Left ventricle myocardium inferior (tissue), 1 donor: ENCODE data around the gene IL1A. TPM values are rescaled to one million over a fixed set of nuclear protein-coding genes. Genes with fewer than 3 reads are reported as not detected.

Experiments
- DNase-seq: peaks from one replicate; pipeline ENCODE4 v3.0.0-alpha.2; 2020
- H3K27ac ChIP-seq: fragments of 200-600 bp; replicated peaks from 2 replicates; pipeline ENCODE4 v1.8.0; 2021
- H3K27me3 ChIP-seq: fragments of 200-600 bp; 2 replicates; pipeline ENCODE4 v1.8.0; 2021; ENCODE audit warnings: low read depth
- H3K36me3 ChIP-seq: fragments of 200-600 bp; 2 replicates; pipeline ENCODE4 v1.8.0; 2021
- H3K4me1 ChIP-seq: fragments of 200-600 bp; 2 replicates; pipeline ENCODE4 v1.8.0; 2021
- H3K4me3 ChIP-seq: fragments of 200-600 bp; 2 replicates; pipeline ENCODE4 v1.8.0; 2021; ENCODE audit warnings: mild to moderate bottlenecking, moderate library complexity
- H3K9me3 ChIP-seq: fragments of 200-600 bp; replicated peaks from 2 replicates; pipeline ENCODE4 v1.8.0; 2021
- CTCF ChIP-seq: fragments of 200-600 bp; IDR thresholded peaks from 2 replicates; pipeline ENCODE4 v1.8.0; 2021; ENCODE audit warnings: antibody characterized with exemption, mild to moderate bottlenecking, borderline replicate concordance
- intact Hi-C: fragments of 100-400 bp; cut with micrococcal nuclease; formaldehyde crosslinking; loops from one replicate; pipeline ENCODE4 v1.11.0; 2022
- total RNA-seq: library from RNA; stranded (reverse); fragmentation: NEBNext Ultra II Directional; extraction: Animal tissue kit (Norgen Biotek cat#: 25700); gene quantifications from one replicate; pipeline ENCODE4 v1.2.1, GENCODE V29; 2021
- donor health status: DM: no; HTN: yes; CAD: no; lungs with severe emphysema.

IL1A gene
- total RNA-seq, 1 donor from 2014 or later = not detected

DNA sequence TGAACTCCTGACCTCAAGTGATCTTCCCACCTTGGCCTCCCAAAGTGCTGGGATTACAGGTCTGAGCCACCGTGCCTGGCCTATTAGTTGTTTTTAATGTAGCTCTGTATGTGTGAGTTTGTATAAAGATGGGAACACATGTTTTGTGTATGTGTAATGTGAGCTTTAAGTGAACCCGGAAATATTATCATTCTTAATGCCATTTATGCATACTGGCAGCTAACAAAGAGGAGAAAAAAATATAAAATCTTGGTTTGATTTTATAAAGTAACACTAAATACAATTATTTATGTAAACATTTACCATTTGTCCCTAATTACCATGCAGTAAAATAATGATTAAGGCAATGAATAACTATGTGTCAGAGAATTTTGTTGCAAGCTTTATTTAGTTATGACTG lies 10.7 kb downstream of the IL1A start:
- Histone ChIP-seq H3K27ac (no peak overlapping the region), H3K9me3 (no peaks in the 10 kb centered on the region), H3K4me1 (no peaks in the 10 kb centered on the region), H3K36me3 (no peaks in the 10 kb centered on the region), H3K4me3 (no peak overlapping the region), H3K27me3 (no peaks in the 10 kb centered on the region)
- intact Hi-C loops = no loop called here
- no peak for TF ChIP-seq CTCF
- no peak for DNase-seq

- intact Hi-C loops = no loop called here
- no peak for TF ChIP-seq CTCF
Measured at GRCh38 chr2:112772911-112773475, 11.3 kb downstream of the IL1A start.

GRCh38 chr2:112772322-112772721 lies 12.0 kb downstream of the IL1A start:
- H3K27ac ChIP-seq = no peak overlapping the region
- H3K4me1 ChIP-seq = no peaks in the 10 kb centered on the region
- no peaks in the 10 kb centered on the region for H3K27me3 ChIP-seq
- no peaks in the 10 kb centered on the region for H3K9me3 ChIP-seq
- DNase-seq = no peak
- no peaks in the 10 kb centered on the region for H3K36me3 ChIP-seq
- intact Hi-C loops = no loop called here
- TF ChIP-seq CTCF = no peak
- H3K4me3 ChIP-seq = no peak overlapping the region

More at GRCh38 chr2:112772911-112773475, 11.3 kb downstream of the IL1A start:
- H3K27ac ChIP-seq = no peak overlapping the region
- no peaks in the 10 kb centered on the region for H3K36me3 ChIP-seq
- H3K9me3 ChIP-seq = no peaks in the 10 kb centered on the region
- DNase-seq = no peak
- H3K4me1 ChIP-seq = no peaks in the 10 kb centered on the region
- H3K27me3 ChIP-seq = no peaks in the 10 kb centered on the region
- H3K4me3 ChIP-seq = no peak overlapping the region

DNA sequence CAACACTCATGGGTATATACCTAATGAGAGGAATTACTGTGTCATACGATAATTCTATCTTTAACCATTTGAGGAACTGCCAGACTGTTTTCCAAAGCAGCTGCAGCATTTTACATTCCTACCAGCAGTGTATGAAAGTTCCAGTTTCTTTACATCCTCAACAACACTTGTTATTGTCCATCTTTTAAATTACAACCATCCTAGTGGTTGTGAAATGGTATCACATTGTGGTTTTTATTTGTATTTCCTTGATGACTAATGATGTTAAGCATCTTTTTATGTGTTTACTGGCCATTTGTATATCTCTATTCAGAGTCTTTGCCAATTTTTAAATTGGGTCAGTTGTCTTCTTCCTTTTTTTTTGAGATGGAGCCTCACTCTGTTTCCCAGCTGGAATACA lies 15.9 kb downstream of the IL1A start:
- peak overlapping the region; percentile 39 for H3K4me3 ChIP-seq
- intact Hi-C loops = no loop called here
- H3K9me3 ChIP-seq = no peaks in the 10 kb centered on the region
- H3K36me3 ChIP-seq = no peaks in the 10 kb centered on the region
- peaks cover 16% of the 10 kb centered on the region for H3K4me1 ChIP-seq
- H3K27me3 ChIP-seq = no peaks in the 10 kb centered on the region
- peak overlapping the region; percentile 53 for H3K27ac ChIP-seq
- no peak for TF ChIP-seq CTCF
- DNase-seq = no peak

- Histone ChIP-seq H3K27ac (peak overlapping the region; percentile 53), H3K36me3 (no peaks in the 10 kb centered on the region), H3K4me1 (peaks cover 16% of the 10 kb centered on the region), H3K4me3 (peak overlapping the region; percentile 39), H3K9me3 (no peaks in the 10 kb centered on the region), H3K27me3 (no peaks in the 10 kb centered on the region)
- no peak for TF ChIP-seq CTCF
- intact Hi-C loops = no loop called here
- no peak for DNase-seq
Measured at GRCh38 chr2:112767693-112768330, 16.5 kb downstream of the IL1A start.
